ENCODE measurements around the gene SMIM36.

- TF ChIP-seq POLR2AphosphoS5 (IDR thresholded peaks at IDR 0.05; ENCODE audit: borderline replicate concordance, low read depth, low read length) (no peak), EZH2 (IDR thresholded peaks at IDR 0.05) (no peak)
Observed at GRCh38 chr17:55510986-55511721, at the start of gene SMIM36.
